Stimulated activated CD8-positive, alpha-beta memory T cell treated with anti-CD3 and anti-CD28 coated beads, Interleukin-12 subunit alpha, Interleukin-12 subunit beta, amount 100 ng/mL, for 4 hours (primary cell): ENCODE results near the gene COX5B.
"Not testable (repeated sequence)": the region's sequence is repeated elsewhere in the genome, so short reads cannot be mapped to it uniquely, and the experiment has no call there.

Experiments used
- DNase-seq: peaks from one replicate; pipeline ENCODE4 v3.0.0-alpha.2; 2020; ENCODE audit warnings: low read depth

The COX5B gene

GRCh38 chr2:97645695-97646629 lies at the start of gene COX5B:
TSS of gene COX5B (plus strand) at chr2:97646062. CDS start at chr2:97646087, 25 bp downstream.
- peak; percentile 99 for DNase-seq

GRCh38 chr2:97596180-97596579 lies 49.7 kb upstream of the COX5B start:
- DNase-seq, result not testable (repeated sequence)

- DNase-seq, result not testable (repeated sequence)
Observed at GRCh38 chr2:97601537-97601936, 44.3 kb upstream of the COX5B start.

- not testable (repeated sequence) for DNase-seq
Observed at GRCh38 chr2:97605109-97605508, 40.8 kb upstream of the COX5B start.

DNA sequence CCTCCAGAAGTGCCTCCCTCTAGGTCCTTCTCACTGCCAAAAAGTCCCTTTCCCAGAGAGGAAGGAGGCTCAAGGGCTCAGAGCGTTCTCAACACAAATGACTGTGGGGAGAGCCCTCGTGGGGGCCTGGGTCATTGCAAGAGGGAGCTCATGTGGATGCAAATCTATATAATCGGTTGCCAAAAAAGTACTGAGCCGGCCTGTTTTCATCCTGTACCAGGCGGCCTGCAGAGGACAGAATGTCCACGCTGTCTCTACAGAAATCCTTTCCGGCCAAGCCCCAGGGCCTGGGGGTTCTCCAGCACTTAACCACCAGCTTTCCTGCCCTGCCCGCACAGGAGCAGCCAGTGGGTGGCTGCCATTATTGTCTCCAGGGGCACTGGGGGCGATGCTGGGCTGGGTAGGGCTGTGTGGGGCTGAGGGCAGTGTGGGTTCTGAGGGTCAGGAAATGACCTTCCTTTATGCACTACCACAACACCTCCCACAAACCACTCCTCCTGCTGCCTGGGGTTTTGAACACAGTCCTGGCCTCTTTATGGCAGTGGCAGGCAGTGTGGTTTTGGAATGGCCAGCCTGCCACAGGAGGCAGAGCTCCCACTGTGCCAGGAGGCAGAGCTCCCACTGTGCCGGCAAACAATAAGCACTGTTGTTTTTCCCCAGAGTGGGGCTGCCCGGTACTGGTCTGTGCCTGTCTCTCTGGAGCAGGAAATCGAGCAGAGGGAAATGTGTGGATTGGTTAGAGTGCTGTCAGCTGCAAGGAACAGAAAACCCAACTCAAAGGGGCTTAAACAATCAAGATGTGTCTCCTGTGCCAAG lies 40.1 kb upstream of the COX5B start:
- not testable (repeated sequence) for DNase-seq

- DNase-seq, result not testable (repeated sequence)
Observed at GRCh38 chr2:97608745-97609144, 37.1 kb upstream of the COX5B start.

DNA sequence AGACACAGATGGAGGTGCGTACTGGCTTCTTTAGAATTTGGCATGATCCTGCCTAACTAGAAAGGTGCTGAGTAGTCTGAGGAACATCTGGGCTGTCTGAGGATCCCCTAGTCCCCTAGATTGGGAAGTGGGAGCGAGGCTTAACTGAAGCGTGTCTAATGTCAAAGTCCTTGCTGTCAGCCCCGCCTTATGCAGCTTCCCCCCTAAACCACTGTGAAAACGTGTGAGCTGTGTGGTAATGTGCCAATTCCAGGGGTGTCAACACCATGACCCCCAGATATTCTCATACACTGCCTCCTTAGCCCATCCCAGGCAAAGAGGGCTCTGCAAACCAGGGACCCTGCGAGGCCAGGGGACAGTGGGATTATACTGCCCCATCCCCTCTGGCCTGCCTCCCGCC lies 34.0 kb upstream of the COX5B start:
- DNase-seq, result not testable (repeated sequence)

DNA sequence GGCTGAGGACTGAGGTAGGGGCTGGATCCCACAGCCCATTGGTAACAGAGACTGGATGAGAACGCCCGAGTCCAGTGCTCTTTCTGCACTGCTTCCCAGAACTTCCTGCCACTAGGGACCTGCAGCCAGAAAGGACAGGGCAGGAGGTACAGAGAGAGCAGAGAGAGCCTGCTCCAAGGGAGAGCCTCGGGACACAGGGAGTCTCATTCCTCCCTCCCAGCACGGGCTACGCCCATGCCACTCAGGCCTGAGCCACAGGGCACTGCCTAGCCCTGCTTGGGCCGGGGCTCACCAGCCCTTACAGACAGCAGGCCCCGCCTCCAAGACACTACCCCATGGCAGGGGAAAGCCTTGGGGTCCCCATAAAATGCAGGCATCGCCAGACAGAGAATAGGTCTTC lies 30.1 kb upstream of the COX5B start:
- not testable (repeated sequence) for DNase-seq

DNA sequence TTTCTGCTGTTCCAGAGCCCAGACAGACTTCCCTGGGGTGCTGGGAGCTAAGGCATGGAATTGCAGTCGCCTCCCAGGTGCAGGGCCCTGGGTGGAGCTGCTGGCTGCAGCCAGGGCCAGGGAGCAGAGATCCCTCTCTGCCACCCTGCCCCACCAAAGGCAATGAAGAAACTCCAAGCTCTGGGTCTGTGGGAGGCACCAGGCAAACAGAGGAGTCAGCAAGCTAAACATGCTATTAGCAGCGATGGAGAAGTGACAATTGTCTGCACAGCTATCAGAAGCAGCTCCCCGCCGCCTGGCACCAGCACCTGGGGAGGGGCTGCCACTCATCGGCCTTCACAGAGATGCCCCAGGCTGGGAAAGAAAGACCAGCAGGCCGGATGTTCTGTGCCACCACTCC lies 28.0 kb upstream of the COX5B start:
- no peak for DNase-seq

DNA sequence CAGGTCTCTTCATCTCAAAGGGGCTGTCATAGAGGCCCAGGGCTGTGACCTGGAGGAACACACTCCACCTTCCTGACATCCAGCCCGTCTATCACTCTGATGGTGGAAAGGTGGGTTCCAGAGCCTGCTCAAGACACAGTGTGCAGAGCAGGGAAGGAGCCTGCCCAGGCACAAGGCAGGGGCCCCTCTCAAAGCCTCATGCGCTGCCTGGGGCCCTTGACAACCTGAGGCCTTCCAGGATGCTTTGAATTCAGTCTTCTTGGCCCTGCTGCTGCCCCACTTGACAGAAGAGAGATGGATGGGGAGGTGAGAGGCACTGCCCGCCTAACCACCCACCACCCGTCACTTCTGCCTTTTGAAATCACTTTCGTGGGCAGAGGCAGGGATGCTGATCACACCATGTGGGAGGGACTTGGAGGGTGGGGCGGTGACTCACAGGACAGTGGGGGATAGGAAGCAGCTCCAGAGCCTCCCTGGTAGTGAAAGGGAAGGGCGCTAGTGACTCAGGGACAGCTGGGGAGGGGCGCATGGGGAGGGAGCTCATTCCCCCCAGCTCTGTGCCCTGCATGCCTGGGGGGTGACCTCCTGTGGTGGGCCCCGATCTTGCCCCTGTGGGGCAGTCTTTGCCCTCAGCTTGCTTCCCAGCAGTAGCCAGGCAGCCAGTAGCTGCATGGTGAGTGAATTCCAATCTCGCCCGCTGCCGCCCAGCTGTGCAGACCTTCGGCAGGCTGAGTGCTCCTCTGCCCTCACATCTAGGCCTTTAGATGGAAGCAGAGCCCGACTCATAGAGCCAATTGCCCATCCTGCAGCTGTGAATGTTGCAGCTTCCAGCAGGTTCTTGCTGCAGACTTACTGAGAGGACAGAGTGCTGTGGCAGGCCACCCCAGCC lies 26.7 kb upstream of the COX5B start:
- DNase-seq, result not testable (repeated sequence)

DNA sequence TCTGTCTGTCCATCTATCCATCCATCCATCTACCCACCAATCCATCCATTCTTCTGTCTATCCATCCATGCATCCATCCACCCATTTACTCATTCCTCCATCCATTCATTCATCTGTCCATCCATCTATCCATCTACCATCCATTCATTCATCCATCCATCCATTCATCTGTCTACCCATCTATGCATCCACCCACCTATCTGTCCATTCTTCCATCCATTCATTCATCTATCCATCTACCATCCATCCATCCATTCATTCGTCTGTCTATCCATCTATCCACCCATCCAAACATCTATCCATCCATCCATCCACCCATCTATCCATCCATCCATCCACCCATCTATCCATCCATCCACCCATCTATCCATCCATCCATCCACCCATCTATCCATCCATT lies 25.4 kb upstream of the COX5B start:
- DNase-seq, result not testable (repeated sequence)

- not testable (repeated sequence) for DNase-seq
Observed at GRCh38 chr2:97622976-97623375, 22.9 kb upstream of the COX5B start.

DNA sequence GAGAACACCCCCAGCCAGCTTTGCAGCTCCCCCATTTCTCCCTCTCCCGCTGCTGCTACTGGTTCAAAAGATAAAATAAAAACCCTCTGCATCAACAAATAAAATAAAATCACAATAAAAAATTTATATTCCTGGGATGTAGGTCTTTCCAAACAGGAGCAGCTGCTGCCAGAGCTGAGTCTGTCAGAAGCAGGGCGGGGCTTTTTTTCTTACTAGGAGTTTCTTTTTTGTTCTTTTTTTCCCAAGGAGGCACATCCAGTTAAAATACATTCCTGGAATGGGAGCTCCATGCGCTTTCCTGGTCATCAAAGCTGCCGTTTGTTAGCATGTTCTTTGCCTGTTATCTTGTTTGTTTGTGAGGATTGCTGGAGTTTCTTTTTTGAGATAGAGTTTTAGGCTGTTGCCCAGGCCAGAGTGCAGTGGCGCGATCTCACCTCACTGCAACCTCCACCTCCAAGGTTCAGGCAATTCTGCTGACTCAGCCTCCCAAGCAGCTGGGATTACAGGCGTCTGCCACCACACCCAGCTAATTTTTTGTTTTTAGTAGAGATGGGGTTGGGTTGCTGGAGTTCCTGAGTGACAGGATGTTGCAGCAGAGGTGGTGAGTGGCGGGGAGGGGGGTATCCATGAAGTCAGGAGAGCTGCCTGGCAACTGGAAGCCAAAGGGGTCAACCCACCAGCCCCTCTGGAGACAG lies 20.4 kb upstream of the COX5B start:
- not testable (repeated sequence) for DNase-seq

GRCh38 chr2:97626049-97626430 lies 19.8 kb upstream of the COX5B start:
- not testable (repeated sequence) for DNase-seq

- DNase-seq, result no peak
Observed at GRCh38 chr2:97644023-97644717, 1.7 kb upstream of the COX5B start.

DNA sequence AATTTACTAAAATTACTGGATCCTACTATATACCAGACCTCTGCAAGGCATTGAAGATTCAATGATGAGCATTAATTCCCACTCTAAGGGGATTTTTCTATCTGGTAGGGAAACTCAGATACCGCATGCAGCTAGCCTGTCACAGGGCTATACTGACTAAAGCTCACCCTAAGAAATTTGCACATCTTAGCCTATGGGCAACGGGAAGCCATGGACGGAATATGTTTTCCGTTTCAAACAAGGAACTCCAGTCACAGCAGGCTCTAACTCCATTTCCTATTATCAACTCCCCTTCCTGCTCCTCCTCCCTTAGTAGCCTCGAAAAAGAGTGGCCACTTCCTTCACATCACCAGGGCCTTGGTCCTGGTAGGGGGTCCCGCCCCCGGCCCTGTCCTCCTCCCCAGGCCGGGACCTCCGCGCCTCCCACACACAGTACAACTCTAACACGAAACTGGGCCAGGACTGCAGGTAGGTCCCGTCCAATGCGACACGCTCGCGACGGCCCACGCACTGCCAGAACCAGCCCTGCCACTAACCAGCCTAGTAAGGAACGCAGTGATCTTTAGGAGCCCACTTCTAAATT lies 659 bp upstream of the COX5B start:
- DNase-seq, result no peak

GRCh38 chr2:97646977-97647376 lies 1.1 kb downstream of the COX5B start:
- no peak for DNase-seq

DNA sequence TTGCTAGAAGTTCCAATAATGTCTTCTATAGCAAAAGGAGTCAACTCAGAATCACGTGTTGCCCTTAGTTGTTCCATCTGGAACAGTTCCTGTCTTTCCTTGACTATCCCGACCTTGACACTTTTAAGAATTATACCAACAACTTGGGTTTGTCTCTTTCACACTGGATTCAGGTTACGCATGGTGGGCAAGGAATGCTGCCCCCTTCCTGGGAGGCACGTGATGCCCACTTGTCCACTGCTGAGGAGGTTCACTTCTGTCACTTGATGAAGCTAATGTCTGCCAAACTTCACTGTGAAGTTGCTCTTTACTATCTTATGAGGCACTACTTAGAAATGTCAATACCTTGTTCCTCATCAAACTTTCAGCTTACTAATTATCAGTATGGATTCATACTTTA lies 5.3 kb downstream of the COX5B start:
- DNase-seq, result no peak

- DNase-seq, result no peak
Observed at GRCh38 chr2:97653473-97653872, 7.6 kb downstream of the COX5B start.

GRCh38 chr2:97653874-97654273 lies 8.0 kb downstream of the COX5B start:
- DNase-seq, result no peak
